ENCODE results near the gene ERP29.
"Not testable (repeated sequence)": the region's sequence is repeated elsewhere in the genome, so short reads cannot be mapped to it uniquely, and the experiment has no call there.

ERP29 gene

DNA sequence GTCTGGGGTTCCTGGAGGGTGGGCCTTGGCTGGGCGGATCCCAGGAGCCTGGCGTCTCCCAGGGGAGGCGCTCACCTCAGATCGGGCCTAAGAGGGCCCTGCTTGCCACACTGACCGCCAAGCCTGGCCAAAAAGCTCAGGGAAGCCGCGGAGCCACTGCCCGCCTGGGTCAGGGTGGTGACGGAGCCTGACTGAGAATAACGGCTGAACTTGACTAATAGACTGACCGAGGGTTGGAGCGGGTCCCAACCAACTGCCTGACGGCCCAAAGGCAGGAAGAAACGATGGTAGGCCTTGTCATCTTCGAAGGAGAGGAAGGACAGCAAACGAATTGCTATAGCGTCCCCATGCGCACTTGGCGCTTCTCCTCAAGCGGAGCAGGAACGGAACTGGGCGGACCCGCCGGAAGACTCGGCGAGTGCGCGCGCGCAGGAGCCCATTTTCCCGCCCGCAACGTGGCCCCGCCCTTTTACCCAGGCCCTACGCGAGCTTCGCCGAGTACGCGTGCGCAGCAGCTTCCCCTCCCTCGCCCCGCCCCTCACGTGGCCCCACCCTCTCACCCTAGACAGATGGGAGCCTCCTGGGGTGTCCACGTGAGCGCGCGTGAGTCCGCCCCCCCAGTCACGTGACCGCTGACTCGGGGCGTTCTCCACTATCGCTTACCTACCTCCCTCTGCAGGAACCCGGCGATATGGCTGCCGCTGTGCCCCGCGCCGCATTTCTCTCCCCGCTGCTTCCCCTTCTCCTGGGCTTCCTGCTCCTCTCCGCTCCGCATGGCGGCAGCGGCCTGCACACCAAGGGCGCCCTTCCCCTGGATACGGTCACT, at the start of gene ERP29, which contains the start of gene TMEM116:
TSS of gene ERP29 (plus strand) at position 652 of the 826 bp plus-strand sequence. CDS start at position 692, 40 bp downstream.
TSS of gene TMEM116 (minus strand) at position 391 of the 826 bp plus-strand sequence. CDS start 7,895 bp downstream, outside the sequence.
- DNase-seq (ENCODE audit: low read depth, low spot score), result peak; percentile 99

DNA sequence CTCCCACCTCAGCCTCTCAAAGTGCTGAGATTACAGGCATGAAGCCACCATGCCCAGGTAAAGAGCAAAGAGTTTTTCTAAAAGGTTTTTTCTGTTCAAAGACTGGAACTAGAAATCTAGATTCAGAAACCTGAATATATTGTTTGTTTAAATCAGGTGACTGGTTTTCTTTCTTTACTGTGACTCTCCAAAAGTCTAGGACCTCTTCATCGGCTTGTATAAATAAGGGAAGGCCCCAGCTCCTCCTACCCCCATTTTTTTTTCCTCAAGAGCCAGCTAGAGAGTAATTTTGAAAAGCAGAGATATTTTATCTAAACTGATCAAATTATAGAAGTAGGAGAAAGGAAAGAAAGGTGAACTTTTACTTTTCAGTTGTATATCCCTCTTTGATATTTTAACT, 48.3 kb upstream of the ERP29 start:
- DNase-seq (ENCODE audit: low read depth, low spot score), result no peak

DNA sequence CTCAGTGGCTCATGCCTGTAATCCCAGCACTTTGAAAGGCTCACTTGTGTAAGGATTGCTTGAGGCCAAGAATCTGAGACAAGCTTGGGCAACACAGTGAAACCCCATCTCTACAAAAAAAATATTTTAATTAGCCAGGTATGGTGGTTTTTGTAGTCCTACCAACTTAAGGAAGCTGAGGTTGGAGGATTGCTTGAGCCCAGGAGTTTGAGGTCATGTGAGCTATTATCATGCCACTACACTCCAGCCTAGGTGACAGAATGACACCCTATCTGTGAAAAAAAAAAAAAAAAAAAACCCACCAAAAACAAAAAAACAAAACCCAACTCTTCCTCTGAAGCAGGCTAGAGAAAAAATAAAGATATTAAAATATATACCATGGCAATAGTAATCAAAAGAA, 41.4 kb upstream of the ERP29 start:
- DNase-seq (ENCODE audit: low read depth, low spot score), result no peak

DNA sequence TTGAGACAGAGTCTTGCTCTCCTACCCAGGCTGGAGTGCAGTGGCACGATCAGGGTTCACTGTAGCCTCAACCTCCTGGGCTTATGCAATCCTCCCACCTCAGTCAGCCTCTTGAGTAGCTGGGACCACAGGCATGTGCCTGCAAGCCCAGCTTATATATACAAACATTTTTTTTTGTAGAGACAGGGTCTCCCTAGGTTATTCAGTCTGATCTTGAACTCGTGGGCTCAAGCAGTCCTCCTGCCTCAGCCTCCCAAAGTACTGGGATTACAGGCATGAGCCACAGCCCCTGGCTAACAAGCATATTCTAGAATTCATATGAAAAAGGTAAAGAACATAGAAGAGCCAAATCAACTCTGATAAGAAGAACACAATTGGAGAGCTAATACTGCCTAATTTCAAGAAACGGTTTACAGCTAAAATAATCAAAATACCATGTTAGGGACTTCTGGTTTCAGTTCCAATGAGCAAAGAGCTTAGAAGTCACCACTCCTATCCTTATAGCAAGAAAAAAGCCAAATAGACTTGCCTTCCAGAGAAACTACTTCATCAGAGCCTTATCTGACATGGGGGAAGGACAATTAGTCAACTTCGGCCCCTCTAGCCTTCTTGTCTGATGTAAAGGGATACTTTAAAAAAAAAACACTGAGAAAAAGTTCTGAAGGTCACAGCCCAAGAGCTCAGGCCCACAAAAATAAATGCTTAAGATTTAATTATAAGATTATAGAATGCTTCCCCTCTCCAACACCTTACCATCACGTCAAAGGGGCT, 37.9 kb upstream of the ERP29 start:
- DNase-seq (ENCODE audit: low read depth, low spot score), result no peak

DNA sequence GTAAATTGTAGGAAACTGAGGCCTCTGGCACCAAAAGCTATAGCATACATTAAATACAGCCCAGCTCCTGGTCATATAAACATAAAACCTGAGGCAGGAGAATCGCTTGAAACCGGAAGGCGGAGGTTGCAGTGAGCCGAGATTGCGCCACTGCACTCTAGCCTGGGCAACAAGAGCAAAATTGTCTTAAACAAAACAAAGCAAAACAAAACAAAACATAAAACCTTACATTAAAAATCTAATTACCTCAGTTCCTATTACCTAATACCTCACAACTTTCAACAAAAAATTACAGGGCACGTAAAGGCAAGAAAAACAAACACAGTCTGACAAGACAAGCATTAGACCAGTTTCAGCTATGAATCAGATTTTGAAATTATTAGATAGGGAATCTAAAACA, 36.9 kb upstream of the ERP29 start:
- DNase-seq (ENCODE audit: low read depth, low spot score), result no peak

DNA sequence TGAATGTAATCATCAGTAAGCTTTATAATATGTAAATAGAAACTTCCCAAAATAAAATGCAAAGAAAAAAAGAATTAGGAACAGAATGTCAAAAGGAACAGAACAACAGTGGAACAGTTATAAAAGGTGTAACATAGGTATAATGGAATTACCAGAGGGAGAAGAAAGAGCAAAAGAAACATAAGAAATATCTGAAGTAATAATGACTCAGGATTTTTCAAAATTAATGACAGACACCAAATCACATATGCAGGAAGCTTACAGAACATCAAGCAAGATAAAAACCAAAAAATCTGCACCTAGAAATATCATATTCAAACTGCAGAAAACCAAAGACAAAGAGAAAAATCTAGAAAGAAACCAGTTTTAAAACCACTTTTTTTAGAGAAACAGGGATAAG, 36.4 kb upstream of the ERP29 start:
- DNase-seq (ENCODE audit: low read depth, low spot score), result no peak

DNA sequence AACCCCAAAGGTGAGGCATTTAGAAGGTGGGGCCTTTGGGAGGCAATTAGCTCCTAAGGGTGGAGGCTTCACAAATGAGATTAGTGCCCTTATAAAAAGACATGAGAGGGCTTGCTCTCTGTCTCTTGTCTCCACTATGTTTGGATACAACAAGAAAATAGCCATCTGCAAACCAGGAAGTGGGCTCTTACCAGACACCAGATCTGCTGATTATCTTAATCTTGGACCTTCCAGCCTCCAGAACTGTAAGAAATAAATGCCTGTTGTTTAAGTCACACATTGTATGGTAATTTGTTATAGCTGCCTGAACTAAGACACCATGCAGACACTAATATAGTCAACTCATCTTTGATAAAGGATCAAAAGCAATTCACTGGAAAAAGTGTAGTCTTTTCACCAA, 34.7 kb upstream of the ERP29 start:
- no peak for DNase-seq (ENCODE audit: low read depth, low spot score)

DNA sequence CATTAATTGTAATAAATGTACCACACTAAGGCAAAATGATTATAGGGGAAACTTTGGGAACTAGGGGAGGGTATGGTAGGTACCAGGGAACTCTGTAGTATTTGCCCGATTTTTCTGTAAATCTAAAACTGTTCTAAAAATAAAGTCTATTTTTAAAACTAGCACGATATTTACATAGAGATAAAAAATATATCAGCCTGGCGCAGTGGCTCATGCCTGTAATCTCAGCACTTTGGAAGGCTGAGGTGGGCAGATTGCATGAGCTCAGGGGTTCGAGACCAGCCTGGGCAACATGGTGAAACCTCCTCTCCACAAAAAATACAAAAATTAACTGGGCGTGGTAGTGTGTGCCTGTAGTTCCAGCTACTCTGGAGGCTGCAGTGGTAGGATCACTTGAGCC, 32.6 kb upstream of the ERP29 start:
- DNase-seq (ENCODE audit: low read depth, low spot score), result no peak

DNA sequence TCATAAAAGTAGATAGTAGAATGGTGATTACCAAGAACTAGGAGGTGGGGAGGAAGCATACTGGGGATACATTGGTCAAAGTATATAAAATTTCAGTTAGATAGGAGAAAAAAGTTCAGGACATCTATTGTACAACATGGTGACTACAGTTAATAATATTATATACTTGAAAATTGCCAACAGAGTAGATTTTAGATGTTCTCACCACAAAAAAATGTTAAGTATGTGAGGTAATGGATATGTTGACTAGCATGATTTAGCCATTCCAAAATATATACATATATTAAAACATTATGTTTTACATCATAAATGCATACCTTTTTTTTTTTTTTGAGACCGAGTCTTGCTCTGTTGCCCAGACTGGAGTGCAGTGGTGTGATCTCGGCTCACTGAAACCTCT, 31.2 kb upstream of the ERP29 start:
- no peak for DNase-seq (ENCODE audit: low read depth, low spot score)

DNA sequence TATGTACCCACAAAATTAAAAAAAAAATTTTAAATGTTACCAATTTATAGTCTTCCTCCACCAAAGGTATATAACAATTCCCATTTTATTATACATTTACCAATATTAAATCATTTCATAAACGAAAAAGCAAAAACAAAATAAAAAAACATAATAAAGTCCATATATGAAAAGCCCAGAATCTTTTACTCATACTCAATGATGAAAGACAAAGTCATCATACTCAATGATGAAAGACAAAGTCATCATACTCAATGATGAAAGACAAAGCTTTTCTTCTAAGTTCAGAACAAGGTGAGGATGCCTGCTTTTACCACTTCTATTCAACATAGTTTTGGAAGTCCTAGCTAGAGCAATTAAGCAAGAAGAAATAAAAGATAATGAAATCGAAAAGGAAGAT, 28.4 kb upstream of the ERP29 start:
- DNase-seq (ENCODE audit: low read depth, low spot score), result no peak

DNA sequence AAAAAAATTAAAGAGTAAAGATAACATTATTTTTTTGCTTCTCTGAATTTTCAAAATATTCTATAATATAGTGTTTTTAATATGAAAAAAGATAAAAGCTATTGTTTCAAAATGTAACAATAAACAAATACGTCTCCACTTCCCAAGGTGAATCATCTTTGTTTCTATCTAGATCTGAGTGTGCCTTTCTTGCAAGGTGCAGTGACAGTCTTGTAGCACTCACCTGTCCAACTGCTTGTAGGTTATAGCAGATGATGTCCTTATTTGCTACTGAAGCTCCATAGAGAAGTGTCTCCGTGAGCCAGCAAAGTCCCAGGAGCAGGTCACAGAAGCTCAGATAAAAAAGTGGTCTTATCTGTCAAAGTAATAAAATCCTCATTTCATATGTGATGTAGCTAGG, 21.7 kb upstream of the ERP29 start:
- no peak for DNase-seq (ENCODE audit: low read depth, low spot score)

DNA sequence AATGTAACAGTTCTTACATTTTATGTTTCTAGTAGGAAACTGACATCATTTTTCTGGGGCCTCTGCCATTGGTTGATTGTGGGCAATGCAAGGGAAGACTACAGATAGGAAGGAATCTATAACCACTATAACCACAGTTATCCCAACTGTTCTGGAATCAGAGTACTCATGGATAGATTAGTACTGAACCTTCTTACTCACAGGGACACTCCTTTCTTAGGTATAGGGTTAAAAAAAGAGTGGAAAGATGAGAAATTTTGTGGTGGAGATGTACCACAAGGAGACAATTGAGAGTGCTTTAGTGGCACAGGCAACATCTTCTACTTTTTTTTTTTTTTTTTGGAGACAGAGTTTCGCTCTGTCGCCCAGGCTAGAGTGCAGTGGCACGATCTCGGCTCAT, 21.3 kb upstream of the ERP29 start:
- DNase-seq (ENCODE audit: low read depth, low spot score), result no peak

DNA sequence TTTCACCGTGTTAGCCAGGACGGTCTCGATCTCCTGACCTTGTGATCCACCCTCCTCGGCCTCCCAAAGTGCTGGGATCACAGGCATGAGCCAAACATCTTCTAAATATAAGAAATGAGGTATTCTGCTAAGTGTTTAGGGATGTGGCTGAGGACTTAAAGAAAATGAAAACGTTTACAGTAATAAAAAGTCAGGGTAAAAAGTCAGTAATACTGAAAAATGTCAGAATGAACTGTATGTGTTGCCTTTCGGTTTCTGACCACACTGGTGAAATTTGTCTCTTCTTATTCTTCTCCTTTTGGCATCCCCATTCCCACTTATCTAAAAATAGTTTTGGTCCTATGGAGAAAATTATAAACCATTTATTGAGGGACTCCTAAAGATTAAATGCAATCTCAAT, 20.8 kb upstream of the ERP29 start:
- DNase-seq (ENCODE audit: low read depth, low spot score), result no peak

DNA sequence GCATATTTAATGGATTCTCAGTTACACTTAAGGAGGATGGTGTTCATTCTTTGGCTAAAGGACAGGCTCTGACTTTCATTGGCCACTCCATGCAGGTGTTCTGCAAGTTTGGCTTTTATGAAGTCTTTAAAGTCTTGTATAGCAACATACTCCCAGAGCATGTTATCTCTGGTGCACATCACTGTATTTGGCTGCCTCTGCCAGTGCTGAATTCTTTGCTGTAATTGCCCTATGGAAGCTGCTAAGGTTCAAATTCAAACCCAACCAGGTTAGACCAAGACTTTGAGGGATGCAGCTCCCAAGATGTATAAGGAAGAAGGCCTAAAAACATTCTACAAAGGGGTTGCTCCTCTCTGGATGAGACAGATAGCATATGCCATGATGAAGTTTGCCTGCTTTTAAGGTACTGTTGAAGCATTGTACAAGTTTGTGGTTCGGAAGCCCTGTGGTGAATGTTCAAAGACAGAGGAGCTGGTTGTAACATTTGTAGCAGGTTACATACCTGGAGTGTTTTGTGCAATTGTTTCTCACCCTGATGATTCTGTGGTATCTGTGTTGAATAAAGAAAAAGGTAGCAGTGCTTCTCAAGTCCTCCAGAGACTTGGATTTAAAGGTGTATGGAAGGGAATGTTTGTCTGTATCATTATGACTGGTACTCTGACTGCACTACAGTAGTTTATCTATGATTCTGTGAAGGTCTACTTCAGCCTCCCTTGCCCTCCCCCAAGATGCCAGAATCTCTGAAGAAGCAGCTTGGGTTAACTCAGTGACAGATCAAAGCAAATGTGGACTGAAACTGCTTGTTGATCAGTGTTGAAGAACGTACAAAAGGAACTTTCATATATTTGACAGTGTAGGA, 19.7 kb upstream of the ERP29 start:
- no peak for DNase-seq (ENCODE audit: low read depth, low spot score)

DNA sequence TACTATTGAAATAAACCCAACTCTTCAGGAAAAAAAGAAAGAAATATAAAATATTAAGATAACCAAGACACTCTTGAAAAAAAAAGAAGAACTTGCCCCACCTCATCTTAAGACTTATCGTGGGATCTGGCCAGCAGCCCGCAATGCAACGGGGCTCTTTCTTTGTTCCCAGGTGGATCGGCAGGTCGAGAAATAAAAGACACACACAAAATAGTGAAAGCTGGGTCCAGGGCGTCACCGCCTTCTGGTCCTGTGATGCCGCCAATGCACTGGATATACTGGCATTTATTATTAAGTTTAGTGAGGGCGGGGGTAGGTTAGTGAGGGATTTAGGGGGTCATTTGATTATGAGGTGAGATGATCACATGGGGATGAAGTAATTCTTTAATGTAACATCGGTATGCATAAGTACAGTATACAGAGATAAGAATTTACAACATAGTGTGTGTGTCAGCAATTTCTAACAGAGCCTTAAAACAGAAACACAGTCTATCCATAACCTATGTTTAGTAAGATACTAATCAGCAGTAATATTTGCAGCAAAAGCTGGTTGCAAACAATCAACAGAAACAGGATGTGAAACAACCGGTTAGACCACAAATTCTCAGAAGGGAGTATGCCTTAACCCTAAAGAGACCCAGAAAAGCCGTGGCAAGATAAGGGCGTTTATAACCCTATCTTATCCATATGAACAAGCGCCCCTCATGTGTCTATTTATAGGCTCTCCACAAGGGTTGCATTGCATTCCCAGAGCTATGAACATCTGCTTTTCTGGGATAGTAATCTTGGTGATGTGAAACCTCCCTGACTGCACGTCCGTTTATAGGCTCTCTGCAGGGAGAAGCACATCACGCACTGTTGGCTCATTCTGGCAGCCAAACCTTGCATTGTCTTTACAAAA, 18.8 kb upstream of the ERP29 start:
- DNase-seq (ENCODE audit: low read depth, low spot score), result not testable (repeated sequence)

DNA sequence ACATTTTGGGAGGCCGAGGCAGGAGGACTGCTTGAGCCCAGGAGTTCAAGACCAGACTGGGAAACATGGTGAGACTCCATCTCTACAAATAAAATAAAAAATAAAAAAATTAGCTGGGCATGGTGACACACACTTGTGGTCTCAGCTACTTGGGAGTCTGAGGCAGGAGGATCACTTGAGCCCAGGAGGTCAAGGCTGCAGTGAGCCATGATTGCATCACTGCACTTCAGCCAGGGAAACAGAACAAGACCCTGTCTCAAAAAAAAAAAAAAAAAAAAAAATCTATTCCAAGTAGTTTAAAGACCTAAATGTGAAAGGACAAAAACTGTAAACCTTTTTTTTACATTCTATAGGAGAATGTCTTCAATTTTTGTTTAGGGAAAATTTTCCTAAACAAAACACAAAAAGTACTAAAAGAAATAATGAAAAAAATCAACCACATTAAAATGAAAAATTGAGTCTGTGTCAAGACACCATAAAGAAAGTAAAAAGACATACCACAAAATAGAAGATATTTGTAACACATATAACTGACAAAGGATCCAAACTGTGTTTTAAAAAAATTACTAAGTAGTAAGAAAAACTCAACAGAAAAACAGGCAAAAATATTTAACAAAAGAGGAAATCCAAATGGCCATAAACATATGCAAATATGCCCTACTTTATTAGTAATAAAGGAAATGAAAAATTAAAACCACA, 17.3 kb upstream of the ERP29 start:
- DNase-seq (ENCODE audit: low read depth, low spot score), result no peak

DNA sequence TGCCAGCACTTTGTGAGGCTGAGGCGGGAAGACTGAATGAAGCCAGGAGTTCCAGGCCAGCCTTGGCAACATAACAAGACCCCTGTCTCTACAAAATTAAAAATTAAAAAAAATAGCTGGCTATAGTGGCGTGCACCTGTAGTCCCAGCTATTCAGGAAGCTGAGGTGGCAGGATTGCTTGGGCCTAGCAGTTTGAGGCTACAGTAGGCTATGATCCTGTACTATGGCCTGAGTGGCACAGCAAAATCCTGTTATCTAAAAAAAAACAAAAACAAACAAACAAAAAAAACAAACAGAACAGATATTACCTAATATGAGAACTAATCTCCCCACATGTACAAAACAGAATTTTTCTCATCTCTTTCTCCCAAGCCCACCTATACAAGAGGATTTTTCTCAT, 15.9 kb upstream of the ERP29 start:
- no peak for DNase-seq (ENCODE audit: low read depth, low spot score)

DNA sequence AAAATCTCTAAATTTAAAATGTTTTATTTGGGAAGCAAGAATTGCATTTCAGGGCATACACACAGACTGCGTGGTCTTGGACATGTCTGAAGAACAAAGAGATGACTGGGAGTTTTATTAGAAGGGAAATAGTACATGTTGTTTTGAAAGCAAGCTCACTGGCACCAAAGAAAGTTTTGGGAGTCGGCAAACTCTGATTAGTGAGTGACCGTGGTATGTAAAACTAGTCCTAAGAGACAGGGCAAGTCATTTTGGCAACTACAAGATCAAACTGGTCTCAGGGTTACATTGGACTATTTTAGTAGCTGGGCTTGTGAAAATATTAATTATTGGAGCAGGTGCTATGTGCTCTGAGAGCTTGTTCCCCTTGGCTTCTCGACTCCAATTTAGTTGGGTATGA, 15.2 kb upstream of the ERP29 start:
- DNase-seq (ENCODE audit: low read depth, low spot score), result no peak

DNA sequence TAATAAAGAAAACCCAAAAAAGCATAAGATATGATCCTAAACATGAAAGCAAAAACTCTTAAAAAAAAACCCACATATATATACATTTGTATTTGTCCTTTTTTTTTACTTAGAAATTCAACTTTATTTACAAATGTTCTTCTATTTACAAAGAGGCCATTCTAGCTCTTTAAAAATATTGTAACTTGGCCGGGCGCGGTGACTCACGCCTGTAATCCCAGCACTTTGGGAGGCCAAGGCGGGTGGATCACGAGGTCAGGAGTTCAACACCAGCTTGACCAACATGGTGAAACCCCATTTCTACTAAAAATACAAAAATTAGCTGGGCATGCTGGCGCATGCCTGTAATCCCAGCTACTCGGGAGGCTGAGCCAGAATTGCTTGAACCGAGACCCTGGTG, 14.1 kb upstream of the ERP29 start:
- not testable (repeated sequence) for DNase-seq (ENCODE audit: low read depth, low spot score)

DNA sequence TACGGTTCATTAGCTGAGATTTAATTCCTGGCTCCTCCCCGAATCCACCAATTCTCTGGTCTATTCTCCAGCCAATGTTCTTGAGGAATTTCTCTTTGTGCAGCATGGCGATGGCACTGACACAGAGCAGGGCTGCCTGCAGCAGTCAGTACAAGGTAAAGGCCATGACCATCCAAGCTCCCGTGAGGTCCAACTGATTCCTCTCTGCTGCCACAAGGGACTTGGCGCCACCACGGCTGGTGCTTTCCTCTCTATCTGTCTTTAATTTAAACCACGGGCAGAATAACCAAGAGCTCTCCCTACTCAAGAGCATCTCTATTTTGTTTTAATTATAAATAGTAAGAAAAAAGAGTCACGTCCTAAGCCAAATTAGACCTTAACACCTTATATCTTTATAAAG, 12.4 kb upstream of the ERP29 start:
- DNase-seq (ENCODE audit: low read depth, low spot score), result no peak

Measured in ELF-1 (cell line).